GM18499 (cell line): ENCODE data around the gene PLAC8.
A peak's percentile ranks its signal among the peaks of the same experiment; 100 is the strongest.
"Not testable (repeated sequence)": the region's sequence is repeated elsewhere in the genome, so short reads cannot be mapped to it uniquely, and the experiment has no call there.

Experiments used
- ATAC-seq: cut with Tn5 transposase; IDR thresholded peaks from one replicate; pipeline ENCODE4 v1.9.1; 2021; ENCODE audit warnings: moderate number of reproducible peaks; ENCODE audit not compliant: insufficient read depth, unreplicated experiment

The PLAC8 gene

GRCh38 chr4:83074086-83074704, 40.3 kb downstream of the PLAC8 start:
- peak; percentile 64 for ATAC-seq

GRCh38 chr4:83071116-83071515, 43.4 kb downstream of the PLAC8 start:
- no peak for ATAC-seq

GRCh38 chr4:83067058-83067639, 47.4 kb downstream of the PLAC8 start:
- ATAC-seq: no peak

GRCh38 chr4:83065266-83065665, 49.3 kb downstream of the PLAC8 start:
- no peak for ATAC-seq

GRCh38 chr4:83062739-83063138, 51.8 kb downstream of the PLAC8 start:
- ATAC-seq: no peak

- ATAC-seq: no peak
Observed at GRCh38 chr4:83054928-83055327, 59.6 kb downstream of the PLAC8 start.

GRCh38 chr4:83048781-83049180, 65.7 kb downstream of the PLAC8 start:
- ATAC-seq: not testable (repeated sequence)

GRCh38 chr4:83046693-83047473, 67.6 kb downstream of the PLAC8 start:
- no peak for ATAC-seq

GRCh38 chr4:83043801-83044407, 70.6 kb downstream of the PLAC8 start:
- no peak for ATAC-seq

GRCh38 chr4:83043157-83043556, 71.4 kb downstream of the PLAC8 start:
- not testable (repeated sequence) for ATAC-seq

GRCh38 chr4:83040269-83040668, 74.3 kb downstream of the PLAC8 start:
- no peak for ATAC-seq
